Right atrium auricular region (tissue), 2 donors: ENCODE measurements around the gene OR13A1. TPM values are rescaled to one million over a fixed set of nuclear protein-coding genes. Genes with fewer than 3 reads are reported as not detected.
"Not testable (repeated sequence)": the region's sequence is repeated elsewhere in the genome, so short reads cannot be mapped to it uniquely, and the experiment has no call there.

Source experiments
- DNase-seq: peaks from one replicate; pipeline ENCODE4 v3.0.0-alpha.2; 2019; ENCODE audit warnings: low spot score
- H3K27ac ChIP-seq, 2 donors: fragments of 200-600 bp; sonication (generic); 1 replicate in 1 of 2; 2 replicates in 1 of 2; pipeline ENCODE4 v1.5.1; 2016 to 2019
- H3K27me3 ChIP-seq, 2 donors: fragments of 200-600 bp; sonication (generic); one replicate each; pipeline versions ENCODE4 v1.5.1 to v1.6.0; 2017 to 2019
- H3K36me3 ChIP-seq: fragments of 200-600 bp; sonication (generic); one replicate; pipeline ENCODE4 v1.5.1; 2016
- H3K4me1 ChIP-seq, 2 donors: fragments of 200-600 bp; sonication (generic); one replicate each; pipeline versions ENCODE4 v1.5.1 to v1.6.0; 2017 to 2019
- H3K4me3 ChIP-seq, 2 donors: fragments of 200-600 bp; sonication (generic); 1 replicate in 1 of 2; 2 replicates in 1 of 2; pipeline ENCODE4 v1.5.1; 2017 to 2019; ENCODE audit warnings: mild to moderate bottlenecking in 1 of 2, moderate library complexity in 1 of 2
- H3K9me3 ChIP-seq, 2 donors: fragments of 200-600 bp; sonication (generic); one replicate each; pipeline ENCODE4 v1.5.1; 2019
- total RNA-seq, 2 donors: library from RNA; depleted of rRNA; stranded (reverse); fragments of >200 nt; gene quantifications; one replicate each; pipeline ENCODE4 v1.1.0, GENCODE V29; 2016
- TF ChIP-seq, protein P1 (sequence below), 2 donors: fragments of 200-600 bp; sonication (generic); IDR thresholded peaks; one replicate each; pipeline ENCODE4 v1.5.1; 2019; ENCODE audit warnings: antibody characterized with exemption in 2 of 2

Gene OR13A1
- total RNA-seq, 2 donors from 2014 or later = not detected

DNA sequence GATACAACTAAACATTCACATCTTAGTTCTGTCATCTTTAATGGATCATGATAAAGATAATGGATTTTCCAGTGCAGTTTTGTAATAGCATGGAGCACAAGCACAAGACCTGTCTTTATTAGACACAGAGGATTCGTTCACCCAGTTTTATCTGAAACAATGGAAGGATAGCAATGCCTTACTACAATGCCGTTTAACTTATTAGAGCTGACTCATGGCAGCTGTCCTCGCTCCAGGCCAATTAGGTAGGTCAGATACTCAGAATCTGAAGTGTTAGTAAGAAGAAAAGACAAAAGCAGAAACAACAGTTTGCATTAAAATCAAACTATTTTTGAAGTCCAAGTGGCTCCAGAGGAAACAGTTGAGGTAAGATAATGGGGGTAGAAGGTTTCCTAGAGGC is 12.8 kb downstream of the OR13A1 start:
- TF ChIP-seq, protein P1, sequence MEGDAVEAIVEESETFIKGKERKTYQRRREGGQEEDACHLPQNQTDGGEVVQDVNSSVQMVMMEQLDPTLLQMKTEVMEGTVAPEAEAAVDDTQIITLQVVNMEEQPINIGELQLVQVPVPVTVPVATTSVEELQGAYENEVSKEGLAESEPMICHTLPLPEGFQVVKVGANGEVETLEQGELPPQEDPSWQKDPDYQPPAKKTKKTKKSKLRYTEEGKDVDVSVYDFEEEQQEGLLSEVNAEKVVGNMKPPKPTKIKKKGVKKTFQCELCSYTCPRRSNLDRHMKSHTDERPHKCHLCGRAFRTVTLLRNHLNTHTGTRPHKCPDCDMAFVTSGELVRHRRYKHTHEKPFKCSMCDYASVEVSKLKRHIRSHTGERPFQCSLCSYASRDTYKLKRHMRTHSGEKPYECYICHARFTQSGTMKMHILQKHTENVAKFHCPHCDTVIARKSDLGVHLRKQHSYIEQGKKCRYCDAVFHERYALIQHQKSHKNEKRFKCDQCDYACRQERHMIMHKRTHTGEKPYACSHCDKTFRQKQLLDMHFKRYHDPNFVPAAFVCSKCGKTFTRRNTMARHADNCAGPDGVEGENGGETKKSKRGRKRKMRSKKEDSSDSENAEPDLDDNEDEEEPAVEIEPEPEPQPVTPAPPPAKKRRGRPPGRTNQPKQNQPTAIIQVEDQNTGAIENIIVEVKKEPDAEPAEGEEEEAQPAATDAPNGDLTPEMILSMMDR (IDR thresholded peaks at IDR 0.05) = no peak
- DNase-seq = no peak
- no peaks in the 10 kb centered on the region for H3K9me3 ChIP-seq
- no peak overlapping the region for H3K4me3 ChIP-seq
- H3K27ac ChIP-seq = no peak overlapping the region
- H3K36me3 ChIP-seq = no peaks in the 10 kb centered on the region
- no peaks in the 10 kb centered on the region for H3K4me1 ChIP-seq
- no peaks in the 10 kb centered on the region for H3K27me3 ChIP-seq

DNA sequence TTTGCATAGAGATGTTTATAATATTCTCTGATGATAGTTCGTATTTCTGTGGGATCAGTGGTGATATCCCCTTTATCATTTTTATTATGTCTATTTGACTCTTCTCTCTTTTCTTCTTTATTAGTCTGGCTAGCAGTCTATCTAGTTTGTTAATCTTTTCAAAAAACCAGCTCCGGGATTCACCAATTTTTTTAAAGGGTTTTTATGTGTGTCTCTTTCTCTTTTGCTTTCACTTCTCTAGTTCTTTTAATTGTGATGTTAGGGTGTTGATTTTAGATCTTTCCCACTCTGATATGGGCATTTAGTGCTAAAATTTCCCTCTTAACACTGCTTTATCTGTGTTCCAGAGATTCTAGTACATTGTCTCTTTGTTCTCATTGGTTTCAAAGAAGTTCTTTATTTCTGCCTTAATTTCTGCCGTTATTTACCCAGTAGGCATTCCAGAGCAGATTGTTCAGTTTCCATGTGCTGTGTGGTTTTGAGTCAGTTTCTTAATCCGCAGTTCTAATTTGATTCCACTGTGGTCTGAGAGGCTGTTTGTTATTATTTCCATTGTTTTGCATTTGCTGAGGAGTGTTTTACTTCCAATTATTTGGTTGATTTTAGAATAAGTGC is 17.0 kb downstream of the OR13A1 start:
- not testable (repeated sequence) for DNase-seq, H3K9me3 ChIP-seq, H3K36me3 ChIP-seq, H3K27me3 ChIP-seq, H3K4me1 ChIP-seq, H3K4me3 ChIP-seq, H3K27ac ChIP-seq

DNA sequence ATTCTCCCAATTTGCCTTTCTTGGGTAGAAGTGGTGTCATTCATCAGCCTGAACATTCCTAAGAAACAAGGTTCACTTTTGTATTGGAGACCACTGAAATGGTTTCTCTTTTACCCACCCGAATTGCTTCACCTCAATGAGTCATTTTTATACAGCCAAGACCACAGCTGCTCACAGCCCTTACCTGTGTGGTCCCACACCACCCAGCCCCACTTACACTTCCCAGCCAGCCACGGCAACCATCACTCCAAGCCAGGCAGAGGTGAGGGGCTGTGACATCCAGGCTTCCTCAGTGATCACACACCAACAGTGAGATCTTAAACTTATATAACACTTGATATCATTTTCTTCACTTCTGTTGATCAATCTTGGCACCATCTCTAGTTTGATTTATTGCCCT is 20.7 kb downstream of the OR13A1 start:
- Histone ChIP-seq H3K4me3 (no peak overlapping the region), H3K36me3 (no peaks in the 10 kb centered on the region), H3K27ac (no peak overlapping the region), H3K4me1 (no peaks in the 10 kb centered on the region), H3K9me3 (peaks cover 0 to 4% of the 10 kb centered on the region in 2 donors), H3K27me3 (no peaks in the 10 kb centered on the region)
- TF ChIP-seq, protein P1 (IDR thresholded peaks at IDR 0.05) = no peak
- no peak for DNase-seq

DNA sequence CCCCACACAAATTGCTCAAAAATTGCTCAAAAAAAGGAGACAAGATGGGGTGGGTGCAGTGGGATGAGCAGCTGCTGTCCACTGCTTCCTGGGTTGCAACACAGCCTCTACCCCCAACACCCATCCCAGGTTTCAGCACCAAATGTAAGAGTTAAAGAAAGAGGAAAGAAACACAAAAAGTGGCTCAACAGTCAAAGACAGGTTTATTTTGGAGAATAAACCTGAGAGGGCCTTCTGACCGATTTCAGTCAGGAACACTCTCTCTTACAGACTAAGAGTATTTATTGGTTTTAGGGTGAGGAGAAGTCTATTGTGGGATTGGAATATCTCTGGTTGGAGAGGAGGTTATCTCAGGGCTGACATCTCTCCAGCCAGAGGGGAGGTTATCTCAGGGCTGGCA is 28.4 kb downstream of the OR13A1 start:
- Histone ChIP-seq H3K9me3 (peaks cover 0 to 5% of the 10 kb centered on the region in 2 donors), H3K36me3 (no peaks in the 10 kb centered on the region), H3K27me3 (no peaks in the 10 kb centered on the region), H3K4me1 (no peaks in the 10 kb centered on the region), H3K4me3 (no peak overlapping the region), H3K27ac (no peak overlapping the region)
- no peak for DNase-seq
- TF ChIP-seq, protein P1 (IDR thresholded peaks at IDR 0.05) = no peak

DNA sequence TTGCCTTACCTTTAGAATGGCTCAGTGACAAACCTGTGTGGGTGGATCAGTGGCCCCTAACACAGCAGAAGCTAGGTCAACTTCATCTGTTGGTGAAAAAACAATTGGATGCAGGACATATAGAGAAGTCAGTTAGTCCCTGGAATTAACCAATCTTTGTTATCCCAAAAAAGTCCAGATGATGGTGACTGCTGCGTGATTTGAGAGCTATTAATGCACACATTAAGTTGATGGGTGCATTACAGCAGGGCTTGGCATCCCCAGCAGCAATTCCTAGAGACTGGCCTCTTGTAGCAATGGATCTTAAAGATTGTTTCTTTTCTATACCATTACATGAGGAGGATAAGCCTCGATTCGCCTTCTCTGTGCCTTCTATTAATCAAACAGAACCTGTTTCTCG is 33.3 kb downstream of the OR13A1 start:
- no peaks in the 10 kb centered on the region for H3K36me3 ChIP-seq
- no peak overlapping the region for H3K27ac ChIP-seq
- DNase-seq = no peak
- no peaks in the 10 kb centered on the region for H3K27me3 ChIP-seq
- no peak overlapping the region for H3K4me3 ChIP-seq
- H3K4me1 ChIP-seq = no peaks in the 10 kb centered on the region
- peaks cover 0 to 5% of the 10 kb centered on the region in 2 donors for H3K9me3 ChIP-seq
- TF ChIP-seq, protein P1 (IDR thresholded peaks at IDR 0.05) = no peak

DNA sequence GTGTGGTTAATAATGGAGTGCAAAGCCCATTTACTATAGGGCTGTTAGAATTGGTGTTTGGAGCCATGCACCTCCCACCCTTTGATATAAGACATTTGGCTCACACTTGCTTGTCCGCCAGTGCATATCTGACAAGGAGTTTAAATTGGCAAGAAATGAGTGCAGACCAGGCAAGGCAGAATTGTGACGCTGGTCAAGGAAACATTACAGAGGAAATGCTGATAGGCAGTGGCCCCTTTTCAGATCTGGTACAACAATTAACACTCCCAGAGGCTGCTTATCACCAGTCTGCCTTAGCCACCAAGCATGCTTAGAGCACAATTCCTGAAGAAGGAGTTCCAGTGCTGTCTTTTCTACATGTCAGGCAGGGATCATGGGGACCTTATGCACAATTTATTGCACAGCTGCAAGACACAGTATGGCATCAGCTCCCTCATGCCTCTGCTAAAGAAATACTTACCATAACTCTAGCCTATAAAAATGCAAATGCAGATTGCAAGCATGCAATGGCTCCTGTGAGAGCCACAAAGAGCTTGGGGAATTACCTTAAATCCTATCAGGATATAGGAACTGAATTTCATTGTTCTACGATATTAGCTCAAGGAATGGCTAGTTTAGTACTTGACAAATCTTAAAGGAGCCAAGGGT is 35.2 kb downstream of the OR13A1 start:
- TF ChIP-seq, protein P1 (IDR thresholded peaks at IDR 0.05) = no peak
- no peak for DNase-seq
- no peak overlapping the region for H3K4me3 ChIP-seq
- H3K27me3 ChIP-seq = no peaks in the 10 kb centered on the region
- H3K36me3 ChIP-seq = no peaks in the 10 kb centered on the region
- H3K4me1 ChIP-seq = no peaks in the 10 kb centered on the region
- H3K9me3 ChIP-seq = no peaks in the 10 kb centered on the region
- H3K27ac ChIP-seq = no peak overlapping the region
